Measurements from ENCODE around the gene SEPTIN8. TPM values are rescaled to one million over a fixed set of nuclear protein-coding genes. Genes with fewer than 3 reads are reported as not detected.
"Not testable (repeated sequence)": the region's sequence is repeated elsewhere in the genome, so short reads cannot be mapped to it uniquely, and the experiment has no call there.

SEPTIN8 gene
- total and polyA plus RNA-seq, 12 donors: 11.3 to 41.8 (median 30.4) TPM

GRCh38 chr5:132808448-132808847, 31.4 kb upstream of the SEPTIN8 start:
- no peak overlapping the region for H3K4me3 ChIP-seq
- peaks cover 6 to 78% (median 58%) of the 10 kb centered on the region in 7 donors for H3K27me3 ChIP-seq
- DNase-seq (no peak), ATAC-seq (no peak)
- no peaks in the 10 kb centered on the region for H3K9me3 ChIP-seq
- no peaks in the 10 kb centered on the region for H3K36me3 ChIP-seq
- WGBS, 2 donors: 67 to 76% methylated on average over 2 of the region's 2 CpGs
- intact Hi-C loops (cut with DNase I): no loop called here
- no peak overlapping the region for H3K27ac ChIP-seq
- H3K4me1 ChIP-seq: peaks cover 0 to 10% (median 7%) of the 10 kb centered on the region in 9 donors
- no peak for TF ChIP-seq CTCF (IDR thresholded peaks at IDR 0.05)

GRCh38 chr5:132807163-132807838, 30.3 kb upstream of the SEPTIN8 start:
- H3K4me3 ChIP-seq: no peak overlapping the region
- H3K4me1 ChIP-seq: peaks cover 0 to 1% (median 0%) of the 10 kb centered on the region in 9 donors
- DNase-seq (no peak), ATAC-seq (no peak)
- 64 to 67% methylated on average over 12 of the region's 12 CpGs for WGBS, 2 donors
- TF ChIP-seq CTCF (IDR thresholded peaks at IDR 0.05): no peak
- intact Hi-C loops (cut with DNase I): no loop called here
- H3K9me3 ChIP-seq: no peaks in the 10 kb centered on the region
- H3K36me3 ChIP-seq: no peaks in the 10 kb centered on the region
- peaks cover 6 to 77% (median 53%) of the 10 kb centered on the region in 7 donors for H3K27me3 ChIP-seq
- H3K27ac ChIP-seq: no peak overlapping the region

- not testable (repeated sequence) for H3K27ac ChIP-seq
- 95% methylated on average over 12 of the region's 12 CpGs for WGBS, 2 donors
Measured at GRCh38 chr5:132806804-132807162, 29.7 kb upstream of the SEPTIN8 start.

GRCh38 chr5:132805872-132806271, 28.8 kb upstream of the SEPTIN8 start:
- ATAC-seq; H3K27ac ChIP-seq; intact Hi-C loops (cut with DNase I); H3K4me3 ChIP-seq; H3K4me1 ChIP-seq; DNase-seq; H3K36me3 ChIP-seq; H3K9me3 ChIP-seq: not testable (repeated sequence)
- 85 to 95% methylated on average over 6 of the region's 6 CpGs for WGBS, 2 donors
- H3K27me3 ChIP-seq: peaks cover 0 to 75% (median 46%) of the 10 kb centered on the region in 7 donors

More at GRCh38 chr5:132806804-132807162, 29.7 kb upstream of the SEPTIN8 start:
- ATAC-seq; H3K4me3 ChIP-seq; H3K9me3 ChIP-seq; intact Hi-C loops (cut with DNase I); H3K36me3 ChIP-seq; H3K4me1 ChIP-seq; DNase-seq: not testable (repeated sequence)
- H3K27me3 ChIP-seq: peaks cover 2 to 77% (median 53%) of the 10 kb centered on the region in 7 donors

- 90 to 100% methylated on average over 1 of the region's 1 CpG for WGBS, 2 donors
- H3K4me3 ChIP-seq; H3K4me1 ChIP-seq; H3K9me3 ChIP-seq; ATAC-seq; H3K36me3 ChIP-seq; H3K27ac ChIP-seq; intact Hi-C loops (cut with DNase I); DNase-seq: not testable (repeated sequence)
- peaks cover 0 to 64% (median 30%) of the 10 kb centered on the region in 7 donors for H3K27me3 ChIP-seq
Measured at GRCh38 chr5:132804219-132804618, 27.2 kb upstream of the SEPTIN8 start.

GRCh38 chr5:132802685-132803066, 25.6 kb upstream of the SEPTIN8 start:
- H3K9me3 ChIP-seq; H3K27ac ChIP-seq; ATAC-seq; intact Hi-C loops (cut with DNase I); H3K4me3 ChIP-seq; DNase-seq; H3K36me3 ChIP-seq; H3K4me1 ChIP-seq: not testable (repeated sequence)
- WGBS, 2 donors: 66 to 74% methylated on average over 5 of the region's 5 CpGs
- peaks cover 0 to 49% (median 23%) of the 10 kb centered on the region in 7 donors for H3K27me3 ChIP-seq

All from heart right ventricle (tissue), 16 donors.